A549 (cell line): Measurements from ENCODE around the gene ATP2B3. TPM values are rescaled to one million over a fixed set of nuclear protein-coding genes. Genes with fewer than 3 reads are reported as not detected.

Source experiments
- ATAC-seq, 2 experiments: fragments of 200-7000 bp in 1 of 2; fragments of >200 bp in 1 of 2; cut with Nextera tagmentation in 1 of 2; cut with Tn5 transposase in 1 of 2; 3 replicates each; pipeline versions ENCODE4 v1.8.0 to v1.9.1; 2018 to 2020; ENCODE audit warnings: mild to moderate bottlenecking in 1 of 2, moderate library complexity in 1 of 2
- CTCF ChIA-PET: fragments of 300-600 bp; sonication (Branson Sonifier 250); formaldehyde crosslinking; extraction: SDS; loops from one replicate; lab custom pipeline; 2021; ENCODE audit warnings: antibody characterized with exemption, inconsistent platforms; lab: Yijun Ruan, JAX
- POLR2A ChIA-PET: fragments of 350-600 bp; formaldehyde crosslinking; extraction: SDS; loops from one replicate; lab custom pipeline; 2021; ENCODE audit warnings: antibody characterized with exemption, inconsistent platforms; lab: Yijun Ruan, JAX
- DNase-seq, 2 experiments: peaks; one replicate each; pipeline versions ENCODE4 v3.0.0 to v3.0.0-alpha.2; 2011 to 2016; ENCODE audit warnings: low read depth in 1 of 2, low spot score in 1 of 2
- FAIRE-seq: peaks from 2 replicates; lab custom pipeline; 2011; peaks lifted over from hg19 to GRCh38; lab: Jason Lieb, UNC
- H3K27ac ChIP-seq, 2 experiments: fragments of >200 bp; sonication (Bioruptor Twin); formaldehyde crosslinking; 3 replicates each; pipeline ENCODE4 v1.5.1; 2016 to 2017
- H3K4me1 ChIP-seq: fragments of >200 bp; sonication (Bioruptor Twin); formaldehyde crosslinking; 3 replicates; pipeline ENCODE4 v1.6.1; 2016
- H3K4me2 ChIP-seq: fragments of >200 bp; sonication (Bioruptor Twin); formaldehyde crosslinking; 3 replicates; pipeline ENCODE4 v1.6.1; 2016
- H3K4me3 ChIP-seq: fragments of >200 bp; sonication (Bioruptor Twin); formaldehyde crosslinking; 3 replicates; pipeline ENCODE4 v1.5.1; 2016
- H3K9me3 ChIP-seq: fragments of >200 bp; sonication (Bioruptor Twin); formaldehyde crosslinking; 3 replicates; pipeline ENCODE4 v1.6.1; 2016
- CBX8 ChIP-seq: fragments of 200-600 bp; sonication (generic); IDR thresholded peaks from 2 replicates; pipeline ENCODE4 v1.6.1; 2016
- CEBPB ChIP-seq, 2 experiments: fragments of >200 bp in 1 of 2; sonication (Bioruptor Twin) in 1 of 2; formaldehyde crosslinking in 1 of 2; IDR thresholded peaks; 2 replicates each; pipeline ENCODE4 v1.6.1; 2012 to 2016
- CHD4 ChIP-seq: fragments of 200-600 bp; sonication (generic); IDR thresholded peaks from 2 replicates; pipeline ENCODE4 v1.6.1; 2016; ENCODE audit warnings: antibody characterized with exemption, mild to moderate bottlenecking, borderline replicate concordance
- FOSL2 ChIP-seq, 2 experiments: fragments of 450-650 bp in 1 of 2; fragments of >200 bp in 1 of 2; sonication (Bioruptor Twin) in 1 of 2; formaldehyde crosslinking; IDR thresholded peaks; 2 replicates each; pipeline versions ENCODE4 v1.5.0 to v1.6.1; 2016 to 2020; ENCODE audit warnings: mild to moderate bottlenecking in 1 of 2, moderate library complexity in 1 of 2
- FOXS1 ChIP-seq: fragments of 250-450 bp; sonication (Bioruptor Pico); IDR thresholded peaks from 2 replicates; pipeline ENCODE4 v1.5.0; 2020; ENCODE audit warnings: mild to moderate bottlenecking, moderate library complexity
- HOXB13 ChIP-seq: fragments of 250-450 bp; sonication (Bioruptor Pico); IDR thresholded peaks from 2 replicates; pipeline ENCODE4 v1.5.0; 2020; ENCODE audit warnings: low read depth, mild to moderate bottlenecking, moderate library complexity
- HOXB5 ChIP-seq: fragments of 250-450 bp; sonication (Bioruptor Pico); IDR thresholded peaks from 2 replicates; pipeline ENCODE4 v1.5.0; 2020; ENCODE audit warnings: mild to moderate bottlenecking, moderate library complexity
- JUNB ChIP-seq: fragments of >200 bp; sonication (Bioruptor Twin); formaldehyde crosslinking; IDR thresholded peaks from 2 replicates; pipeline ENCODE4 v1.6.1; 2016
- KDM1A ChIP-seq: fragments of 200-600 bp; sonication (generic); IDR thresholded peaks from 2 replicates; pipeline ENCODE4 v1.6.1; 2016; ENCODE audit warnings: low read depth, mild to moderate bottlenecking
- KDM5A ChIP-seq: fragments of 200-600 bp; sonication (generic); IDR thresholded peaks from 2 replicates; pipeline ENCODE4 v1.6.1; 2016; ENCODE audit warnings: antibody characterized with exemption, mild to moderate bottlenecking
- NR3C1 ChIP-seq: fragments of >200 bp; sonication (Bioruptor Twin); formaldehyde crosslinking; IDR thresholded peaks from 3 replicates; pipeline ENCODE4 v1.6.1; 2017
- POLR2A ChIP-seq: IDR thresholded peaks from 2 replicates; pipeline ENCODE4 v1.6.1; 2012; ENCODE audit warnings: mild to moderate bottlenecking, low read length
- RAD21 ChIP-seq, 2 experiments: fragments of >200 bp in 1 of 2; sonication (Bioruptor Twin) in 1 of 2; formaldehyde crosslinking in 1 of 2; IDR thresholded peaks in 1 of 2; conservative IDR thresholded peaks in 1 of 2; 2 replicates in 1 of 2; 3 replicates in 1 of 2; pipeline ENCODE4 v1.6.1; 2012 to 2018; ENCODE audit warnings: inconsistent platforms in 1 of 2
- RARB ChIP-seq: fragments of 250-450 bp; sonication (Bioruptor Pico); IDR thresholded peaks from 2 replicates; pipeline ENCODE4 v1.8.0; 2021; ENCODE audit warnings: mild to moderate bottlenecking, moderate library complexity
- RFX5 ChIP-seq: fragments of 450-650 bp; IDR thresholded peaks from 2 replicates; pipeline ENCODE4 v1.7.1; 2014; ENCODE audit warnings: antibody characterized with exemption, mild to moderate bottlenecking, moderate library complexity
- SMC3 ChIP-seq: fragments of >200 bp; sonication (Bioruptor Twin); formaldehyde crosslinking; IDR thresholded peaks from 3 replicates; pipeline ENCODE4 v1.6.1; 2018; ENCODE audit warnings: inconsistent platforms
- SREBF2 ChIP-seq: fragments of 450-650 bp; IDR thresholded peaks from 2 replicates; pipeline ENCODE4 v1.6.1; 2014; ENCODE audit warnings: mild to moderate bottlenecking, moderate library complexity
- ZC3H11A ChIP-seq: fragments of 450-650 bp; IDR thresholded peaks from 2 replicates; pipeline ENCODE4 v1.6.1; 2014; ENCODE audit warnings: antibody characterized with exemption, mild to moderate bottlenecking
- ZSCAN20 ChIP-seq: fragments of 250-450 bp; sonication (Bioruptor Pico); IDR thresholded peaks from 2 replicates; pipeline ENCODE4 v1.8.0; 2022; ENCODE audit warnings: mild to moderate bottlenecking, moderate library complexity
- WGBS: methylation state at CpG from one replicate; pipeline ENCODE4 v1.1.6; 2017; ENCODE audit errors: missing lambda C conversion rate; 5-methylcytosine and 5-hydroxymethylcytosine counted together
- polyA plus RNA-seq, 4 experiments: library from polyadenylated mRNA; depleted of rRNA in 3 of 4; stranded (reverse); fragments of >200 nt; fragmentation: RNase III in 1 of 4; extraction: RNeasy Plus Mini Kit Qiagen cat#74134 plus additional on column Dnase treatment in 1 of 4; gene quantifications; 2 replicates in 3 of 4; 3 replicates in 1 of 4; pipeline ENCODE4 v1.2.3, GENCODE V29; 2011 to 2017
- TF ChIP-seq, protein P1 (sequence below): IDR thresholded peaks from 2 replicates; pipeline ENCODE4 v1.6.1; 2012; ENCODE audit warnings: low read depth, borderline replicate concordance
- TF ChIP-seq, protein P2 (sequence below): fragments of 450-650 bp; IDR thresholded peaks from 2 replicates; pipeline ENCODE4 v1.6.1; 2014; ENCODE audit warnings: antibody characterized with exemption
- TF ChIP-seq, protein P3 (sequence below): fragments of >200 bp; sonication (Bioruptor Twin); formaldehyde crosslinking; IDR thresholded peaks from 2 replicates; pipeline ENCODE4 v1.6.1; 2016
- TF ChIP-seq, protein P4 (sequence below): IDR thresholded peaks from 2 replicates; pipeline ENCODE4 v1.6.1; 2012

ATP2B3 gene
- polyA plus RNA-seq, 2 of the 4 experiments (the other 2 are of a cell fraction): 0.13 to 0.30 TPM

DNA sequence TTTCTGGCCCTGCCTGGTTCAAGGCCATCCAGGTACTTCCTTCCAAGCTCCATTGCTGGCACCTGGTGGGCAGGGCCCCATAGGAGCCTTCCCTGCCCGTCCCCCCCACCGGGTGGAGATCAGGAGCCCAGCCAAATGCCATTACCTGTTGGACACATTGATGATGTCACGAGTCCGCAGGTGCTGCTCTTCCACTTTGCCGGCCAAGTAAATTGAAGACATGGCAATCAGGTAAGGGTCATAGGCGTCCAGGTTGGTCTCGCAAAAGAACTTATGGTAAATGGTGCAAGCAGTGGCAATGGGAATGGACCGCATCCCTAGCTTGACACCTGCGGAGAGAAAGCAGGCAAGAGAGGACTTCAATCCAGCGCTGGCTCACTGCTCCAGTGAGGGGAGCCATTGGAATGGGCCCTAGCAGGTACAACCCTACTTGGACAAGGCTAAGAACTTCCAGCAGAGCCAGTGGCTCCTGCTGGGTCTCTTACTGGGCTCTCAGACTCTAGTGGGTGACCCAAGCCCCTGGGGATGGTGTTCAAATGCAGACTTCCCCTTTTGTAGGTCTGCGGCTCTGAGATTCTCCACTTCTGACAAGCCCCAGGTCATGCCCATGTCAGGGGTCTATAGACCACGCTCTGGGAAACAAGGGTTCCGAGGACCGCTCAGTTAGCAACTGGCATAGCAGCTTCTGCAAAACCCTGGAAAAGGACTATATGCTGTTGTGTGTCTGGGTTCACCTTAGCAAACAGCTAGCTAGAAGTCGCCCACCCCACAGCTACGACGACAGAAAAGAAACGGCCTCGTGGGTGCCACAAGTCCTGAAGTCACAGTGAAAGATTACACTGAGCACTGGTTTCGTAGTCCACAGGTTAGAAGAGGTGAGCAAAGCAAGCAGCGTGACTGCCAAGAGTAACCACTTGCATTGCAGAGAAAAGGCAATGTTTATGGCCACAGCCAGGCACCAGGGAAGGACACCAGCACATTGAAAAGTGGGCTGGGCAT is 78.7 kb downstream of the ATP2B3 start:
- TF ChIP-seq JUNB (no peak), POLR2A (no peak), ZSCAN20 (CRISPR knock-in tag) (no peak), FOSL2 (IDR thresholded peaks at IDR 0.05) (no peak), FOSL2 (CRISPR knock-in tag; IDR thresholded peaks at IDR 0.05) (no peak), HOXB13 (no peak), RARB (no peak), HOXB5 (CRISPR knock-in tag) (no peak), KDM1A (no peak), NR3C1 (no peak), CHD4 (no peak), RAD21 (conservative IDR thresholded peaks at IDR 0.05 in 1 of 2, IDR thresholded peaks at IDR 0.05 in 1 of 2) (no peak)
- TF ChIP-seq, protein P1, sequence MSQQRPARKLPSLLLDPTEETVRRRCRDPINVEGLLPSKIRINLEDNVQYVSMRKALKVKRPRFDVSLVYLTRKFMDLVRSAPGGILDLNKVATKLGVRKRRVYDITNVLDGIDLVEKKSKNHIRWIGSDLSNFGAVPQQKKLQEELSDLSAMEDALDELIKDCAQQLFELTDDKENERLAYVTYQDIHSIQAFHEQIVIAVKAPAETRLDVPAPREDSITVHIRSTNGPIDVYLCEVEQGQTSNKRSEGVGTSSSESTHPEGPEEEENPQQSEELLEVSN: no peak
- TF ChIP-seq, protein P2, sequence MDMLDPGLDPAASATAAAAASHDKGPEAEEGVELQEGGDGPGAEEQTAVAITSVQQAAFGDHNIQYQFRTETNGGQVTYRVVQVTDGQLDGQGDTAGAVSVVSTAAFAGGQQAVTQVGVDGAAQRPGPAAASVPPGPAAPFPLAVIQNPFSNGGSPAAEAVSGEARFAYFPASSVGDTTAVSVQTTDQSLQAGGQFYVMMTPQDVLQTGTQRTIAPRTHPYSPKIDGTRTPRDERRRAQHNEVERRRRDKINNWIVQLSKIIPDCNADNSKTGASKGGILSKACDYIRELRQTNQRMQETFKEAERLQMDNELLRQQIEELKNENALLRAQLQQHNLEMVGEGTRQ: no peak
- TF ChIP-seq, all 56 proteins: peak for 0
- H3K27ac ChIP-seq: no peak overlapping the region
- ChIA-PET CTCF (interaction anchor here (0.6 to 1.4 kb wide), 3 partner anchors 8 to 626 kb away, joined by 3 read pairs; no protein-coding TSS in a partner anchor), POLR2A (no interaction called here)
- WGBS: 94% methylated on average over 13 of the region's 21 CpGs
- ATAC-seq: no peak
- no peak overlapping the region for H3K4me3 ChIP-seq
- peaks cover 17% of the 10 kb centered on the region; the same call in 2 of the 3 replicates for H3K4me1 ChIP-seq
- H3K4me2 ChIP-seq: no peak overlapping the region
- H3K9me3 ChIP-seq: no peaks in the 10 kb centered on the region
- DNase-seq: no peak
- peak; percentile 86 for FAIRE-seq

DNA sequence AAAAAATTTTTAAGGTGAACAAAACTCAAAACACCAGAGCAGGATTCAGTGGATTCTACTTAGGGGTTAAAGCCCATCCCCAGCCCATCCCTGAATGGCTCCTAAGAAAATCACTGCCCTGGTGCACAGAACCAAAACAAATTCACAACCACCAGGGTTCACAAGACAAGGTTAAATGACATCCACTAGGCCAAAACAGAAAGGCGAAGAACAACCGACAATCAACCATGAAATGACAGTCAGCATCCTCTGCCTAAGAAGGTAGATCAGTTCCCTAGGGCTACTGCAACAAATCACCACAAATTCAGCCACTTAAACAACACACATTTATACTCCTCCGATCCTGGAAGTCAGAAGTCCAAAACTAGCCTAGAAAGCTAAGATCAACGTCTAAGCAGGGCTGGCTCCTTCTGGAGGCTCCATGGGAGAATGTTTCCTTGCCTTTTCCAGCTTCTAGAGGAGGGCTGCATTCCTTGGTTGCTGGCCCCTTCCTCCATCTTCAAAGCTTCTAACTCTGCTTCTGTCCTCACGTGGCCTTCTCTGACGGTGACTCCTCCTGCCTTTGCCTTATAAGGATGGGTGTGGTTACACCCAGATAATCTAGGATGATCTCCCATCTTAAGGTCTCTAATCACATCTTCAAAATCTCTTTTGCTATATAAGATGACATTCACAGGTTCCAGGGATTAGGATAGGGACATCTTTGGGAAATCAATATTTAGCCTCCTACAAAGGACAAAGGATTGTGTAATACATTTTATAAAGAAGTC is 79.7 kb downstream of the ATP2B3 start:
- 92% methylated on average over 6 of the region's 6 CpGs for WGBS
- Histone ChIP-seq H3K4me3 (no peak overlapping the region; the same call in 2 of the 3 replicates), H3K27ac (no peak overlapping the region), H3K9me3 (no peaks in the 10 kb centered on the region), H3K4me2 (peak overlapping the region; percentile 92), H3K4me1 (peaks cover 17% of the 10 kb centered on the region; the same call in 2 of the 3 replicates)
- DNase-seq (no peak), FAIRE-seq (peak; percentile 23), ATAC-seq (no peak)
- ChIA-PET POLR2A (no interaction called here), CTCF (interaction anchor here (1.6 to 1.7 kb wide), 2 partner anchors 12 to 43 kb away, joined by 7 to 8 read pairs; no protein-coding TSS in a partner anchor)
- TF ChIP-seq, protein P3, sequence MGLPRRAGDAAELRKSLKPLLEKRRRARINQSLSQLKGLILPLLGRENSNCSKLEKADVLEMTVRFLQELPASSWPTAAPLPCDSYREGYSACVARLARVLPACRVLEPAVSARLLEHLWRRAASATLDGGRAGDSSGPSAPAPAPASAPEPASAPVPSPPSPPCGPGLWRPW: no peak
- TF ChIP-seq CBX8 (no peak), RFX5 (no peak), FOXS1 (no peak), ZC3H11A (no peak), SMC3 (no peak), KDM5A (no peak), CEBPB (IDR thresholded peaks at IDR 0.05) (no peak), SREBF2 (no peak)
- TF ChIP-seq, protein P4, sequence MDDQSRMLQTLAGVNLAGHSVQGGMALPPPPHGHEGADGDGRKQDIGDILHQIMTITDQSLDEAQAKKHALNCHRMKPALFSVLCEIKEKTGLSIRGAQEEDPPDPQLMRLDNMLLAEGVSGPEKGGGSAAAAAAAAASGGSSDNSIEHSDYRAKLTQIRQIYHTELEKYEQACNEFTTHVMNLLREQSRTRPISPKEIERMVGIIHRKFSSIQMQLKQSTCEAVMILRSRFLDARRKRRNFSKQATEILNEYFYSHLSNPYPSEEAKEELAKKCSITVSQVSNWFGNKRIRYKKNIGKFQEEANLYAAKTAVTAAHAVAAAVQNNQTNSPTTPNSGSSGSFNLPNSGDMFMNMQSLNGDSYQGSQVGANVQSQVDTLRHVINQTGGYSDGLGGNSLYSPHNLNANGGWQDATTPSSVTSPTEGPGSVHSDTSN: no peak
